D721Med (cell line): ENCODE results near the gene LRRC14B.
"Not testable (repeated sequence)": the region's sequence is repeated elsewhere in the genome, so short reads cannot be mapped to it uniquely, and the experiment has no call there.

Source experiments
- DNase-seq: peaks from one replicate; pipeline ENCODE4 v3.0.0; 2011; ENCODE audit warnings: low spot score; ENCODE audit not compliant: insufficient read length
- FAIRE-seq: peaks from 2 replicates; lab custom pipeline; 2011; peaks lifted over from hg19 to GRCh38; lab: Jason Lieb, UNC
- TF ChIP-seq, protein P1 (sequence below): IDR thresholded peaks from 2 replicates; pipeline ENCODE4 v1.5.1; 2012; ENCODE audit warnings: mild to moderate bottlenecking, control low read depth; ENCODE audit not compliant: insufficient read depth; ENCODE audit errors: missing control alignments

LRRC14B gene

DNA sequence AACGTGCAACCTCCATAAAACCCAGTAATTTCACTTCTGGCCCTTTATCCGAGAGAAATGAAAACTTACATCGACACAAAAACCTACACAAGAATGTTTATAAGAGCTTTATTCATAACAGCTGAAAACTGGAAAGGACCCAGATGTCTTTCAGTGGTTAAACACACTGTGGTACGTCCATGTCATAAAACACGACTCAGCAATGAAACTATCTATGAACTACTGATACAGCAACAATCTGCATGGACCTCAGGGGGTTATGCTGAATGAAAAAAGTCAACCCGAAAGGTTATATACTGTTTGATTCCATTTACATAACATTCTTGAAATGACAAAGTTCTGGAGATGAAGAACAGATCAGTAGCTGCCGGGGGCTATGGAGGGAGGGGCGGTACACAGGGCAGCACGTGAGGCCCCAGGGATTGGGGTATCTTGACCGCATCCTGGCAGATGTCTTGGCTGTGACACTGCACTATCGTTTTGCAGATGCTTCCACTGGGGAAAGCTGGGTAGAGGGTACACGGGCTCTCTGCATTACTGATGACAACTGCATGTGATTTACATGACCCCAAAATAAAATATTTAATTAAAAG is 22.6 kb downstream of the LRRC14B start:
- DNase-seq: no peak
- TF ChIP-seq, protein P1, sequence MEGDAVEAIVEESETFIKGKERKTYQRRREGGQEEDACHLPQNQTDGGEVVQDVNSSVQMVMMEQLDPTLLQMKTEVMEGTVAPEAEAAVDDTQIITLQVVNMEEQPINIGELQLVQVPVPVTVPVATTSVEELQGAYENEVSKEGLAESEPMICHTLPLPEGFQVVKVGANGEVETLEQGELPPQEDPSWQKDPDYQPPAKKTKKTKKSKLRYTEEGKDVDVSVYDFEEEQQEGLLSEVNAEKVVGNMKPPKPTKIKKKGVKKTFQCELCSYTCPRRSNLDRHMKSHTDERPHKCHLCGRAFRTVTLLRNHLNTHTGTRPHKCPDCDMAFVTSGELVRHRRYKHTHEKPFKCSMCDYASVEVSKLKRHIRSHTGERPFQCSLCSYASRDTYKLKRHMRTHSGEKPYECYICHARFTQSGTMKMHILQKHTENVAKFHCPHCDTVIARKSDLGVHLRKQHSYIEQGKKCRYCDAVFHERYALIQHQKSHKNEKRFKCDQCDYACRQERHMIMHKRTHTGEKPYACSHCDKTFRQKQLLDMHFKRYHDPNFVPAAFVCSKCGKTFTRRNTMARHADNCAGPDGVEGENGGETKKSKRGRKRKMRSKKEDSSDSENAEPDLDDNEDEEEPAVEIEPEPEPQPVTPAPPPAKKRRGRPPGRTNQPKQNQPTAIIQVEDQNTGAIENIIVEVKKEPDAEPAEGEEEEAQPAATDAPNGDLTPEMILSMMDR: no peak
- FAIRE-seq: no peak

DNA sequence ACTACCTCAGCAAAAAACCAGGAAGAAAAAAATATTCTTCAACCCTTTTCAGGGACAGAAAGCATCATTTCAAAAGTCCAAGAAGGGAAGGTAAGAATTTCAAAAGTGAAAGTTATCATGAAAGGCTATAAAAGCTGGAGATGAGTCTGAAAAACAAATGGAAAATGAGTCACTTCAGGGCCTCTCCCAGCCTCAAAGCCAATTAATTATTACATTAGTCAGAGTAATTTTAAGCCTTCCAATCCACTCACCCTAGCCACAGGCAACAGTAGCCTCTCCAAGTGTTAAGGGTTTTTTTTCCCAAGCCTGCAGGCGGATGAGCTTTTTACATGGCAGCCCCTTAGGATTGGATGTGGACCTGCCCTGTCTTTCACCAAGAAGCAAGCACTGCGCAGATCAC is 24.0 kb downstream of the LRRC14B start:
- FAIRE-seq, DNase-seq: not testable (repeated sequence)

DNA sequence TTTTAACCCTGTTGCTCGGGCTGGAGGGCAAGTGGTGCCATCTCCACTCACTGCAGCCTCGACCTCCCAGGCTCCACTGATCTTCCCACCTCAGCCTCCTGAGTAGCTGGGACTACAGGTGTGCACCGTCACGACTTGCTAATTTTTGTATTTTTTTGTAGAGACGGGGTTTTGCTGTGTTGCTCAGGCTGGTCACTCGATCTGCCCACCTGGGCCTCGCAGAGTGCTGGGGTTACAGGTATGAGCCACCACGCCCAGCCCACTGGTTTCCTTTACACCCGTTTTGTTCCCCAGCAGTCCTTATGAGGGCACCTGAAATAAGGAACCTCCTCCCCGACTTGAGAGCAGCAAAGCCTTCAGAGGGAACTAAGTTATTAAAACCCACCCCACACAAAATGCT is 24.8 kb downstream of the LRRC14B start:
- FAIRE-seq, DNase-seq: not testable (repeated sequence)

DNA sequence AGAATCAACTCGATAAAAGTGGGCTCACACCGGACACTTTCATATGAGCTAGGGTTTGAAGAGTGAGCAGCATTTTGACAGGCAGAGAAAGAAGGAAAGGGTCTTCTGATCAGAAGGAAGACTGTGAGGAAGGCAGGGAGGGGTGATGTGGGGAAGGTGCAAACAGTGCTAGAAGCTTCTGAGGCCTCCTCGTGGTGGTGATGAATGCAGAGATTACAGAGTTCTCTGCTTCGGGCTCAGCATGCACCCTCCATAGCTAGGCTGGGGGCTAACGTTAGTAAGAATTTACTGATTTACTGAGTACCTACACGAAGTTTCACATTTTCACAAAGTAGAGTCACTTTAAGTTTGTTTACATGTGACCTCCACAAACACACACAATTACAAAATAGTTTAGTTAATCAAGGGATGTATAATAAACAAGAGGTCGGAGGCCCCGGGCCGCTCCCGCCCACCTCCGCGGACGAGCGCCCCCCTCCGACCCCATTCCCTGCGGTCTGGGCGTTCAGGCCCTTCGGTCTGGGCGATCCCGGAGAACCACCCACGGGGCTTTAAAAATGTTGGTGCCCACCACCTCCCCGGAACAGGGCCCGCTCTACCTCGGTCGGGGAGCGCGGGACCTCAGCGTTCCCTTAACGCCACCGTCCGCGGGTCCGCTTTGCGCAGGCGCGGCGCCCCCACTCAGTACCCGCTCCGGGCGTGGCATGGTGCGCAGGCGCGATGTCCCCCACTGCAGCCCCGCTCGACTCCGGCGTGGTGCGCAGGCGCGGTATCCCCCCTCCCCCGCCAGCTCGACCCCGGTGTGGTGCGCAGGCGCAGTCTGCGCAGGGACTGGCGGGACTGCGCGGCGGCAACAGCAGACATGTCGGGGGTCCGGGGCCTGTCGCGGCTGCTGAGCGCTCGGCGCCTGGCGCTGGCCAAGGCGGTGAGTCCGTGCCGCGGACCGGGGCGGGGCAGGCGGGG is 26.5 kb downstream of the LRRC14B start, which contains the start of the genes CCDC127 and SDHA:
TSS of gene CCDC127 (minus strand) at position 660 of the 963 bp plus-strand sequence. CDS start 1,304 bp downstream, outside the sequence.
TSS of gene SDHA (plus strand) at position 827 of the 963 bp plus-strand sequence. CDS start at position 863, 36 bp downstream.
- DNase-seq: peak; percentile 85
- TF ChIP-seq, protein P1: peak; percentile 34
- FAIRE-seq: not testable (repeated sequence)

DNA sequence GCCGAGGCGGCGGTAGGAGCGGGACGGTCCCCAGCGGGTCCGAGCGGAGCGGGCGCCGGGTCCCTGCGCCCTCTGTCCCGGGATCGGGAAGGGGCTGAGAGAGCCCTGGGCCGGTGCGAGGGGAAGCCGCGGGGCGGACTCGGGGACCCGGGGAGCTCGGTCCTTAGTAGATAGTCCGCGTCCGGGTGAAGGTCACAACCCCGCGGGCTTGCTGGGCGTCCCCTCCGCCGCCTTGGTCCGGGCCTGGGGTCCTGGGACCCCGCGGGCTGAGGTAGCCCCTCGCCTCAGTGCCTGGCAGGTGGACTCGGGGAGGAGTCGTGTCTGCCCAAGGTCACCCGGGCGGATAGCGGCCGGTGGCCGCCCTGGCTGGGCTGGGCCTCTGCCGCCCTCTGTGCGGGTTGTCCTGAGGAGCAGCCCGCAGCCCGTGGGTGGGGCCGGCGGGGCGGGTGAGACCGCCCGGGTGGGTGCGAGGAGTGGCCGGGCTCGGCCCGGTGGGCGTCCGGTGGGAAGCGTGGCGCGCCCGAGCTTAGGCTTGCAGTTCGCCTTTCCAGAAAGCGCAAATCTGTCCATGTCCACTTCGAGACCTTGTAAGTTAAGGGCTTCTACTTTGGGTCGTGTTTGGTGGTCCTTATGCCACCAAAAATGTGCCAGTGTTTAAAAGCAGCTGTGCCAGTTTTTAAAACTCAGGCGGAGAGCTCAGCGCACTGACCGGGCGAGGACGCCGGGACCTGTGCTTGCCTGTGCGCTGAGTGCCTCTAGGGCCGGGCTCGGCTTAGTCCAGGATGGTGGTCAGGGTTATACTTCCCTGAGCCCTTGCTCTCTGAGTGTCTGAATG is 27.4 kb downstream of the LRRC14B start:
- TF ChIP-seq, protein P1: no peak
- FAIRE-seq: no peak
- DNase-seq: no peak

DNA sequence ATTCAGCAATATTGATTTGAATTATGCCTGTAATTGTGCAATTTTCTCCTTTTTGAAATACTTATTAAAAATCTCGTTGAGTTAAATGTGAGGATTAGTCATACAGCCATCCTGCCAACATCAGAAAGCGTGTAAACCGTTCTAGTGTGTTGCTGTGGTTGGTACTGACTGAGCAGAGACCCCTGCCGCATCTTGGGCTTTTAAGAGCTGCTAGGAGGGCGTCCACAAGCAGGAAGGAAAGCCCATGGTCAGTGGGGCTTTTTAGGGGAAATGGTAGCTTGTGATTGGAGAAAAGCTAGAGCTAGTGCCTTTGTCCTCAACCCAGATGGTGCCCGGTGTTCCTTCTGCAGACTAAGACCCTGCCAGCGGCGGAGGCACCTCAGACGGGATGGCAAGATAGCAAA is 28.2 kb downstream of the LRRC14B start:
- TF ChIP-seq, protein P1: no peak
- FAIRE-seq (no peak), DNase-seq (no peak)

DNA sequence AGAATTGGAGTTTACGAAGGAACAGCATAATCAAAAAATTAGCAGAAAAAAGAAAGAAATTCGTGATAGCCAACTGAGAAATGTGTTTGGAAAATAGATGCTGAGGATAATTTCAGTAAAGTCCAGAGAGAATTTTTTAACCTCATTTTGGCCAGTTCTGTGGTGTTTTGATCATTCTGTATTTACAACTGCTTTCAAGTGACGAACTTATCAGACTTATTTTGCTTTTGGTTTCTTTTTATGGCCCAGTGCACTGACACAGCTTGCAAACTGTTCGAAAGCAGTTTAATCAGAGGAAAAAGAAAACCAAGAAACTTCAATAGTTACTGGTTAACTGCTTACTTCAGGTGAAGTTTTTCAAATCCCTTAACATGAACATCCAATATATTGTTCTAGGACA is 28.7 kb downstream of the LRRC14B start:
- FAIRE-seq: no peak
- DNase-seq: no peak
- TF ChIP-seq, protein P1: no peak

DNA sequence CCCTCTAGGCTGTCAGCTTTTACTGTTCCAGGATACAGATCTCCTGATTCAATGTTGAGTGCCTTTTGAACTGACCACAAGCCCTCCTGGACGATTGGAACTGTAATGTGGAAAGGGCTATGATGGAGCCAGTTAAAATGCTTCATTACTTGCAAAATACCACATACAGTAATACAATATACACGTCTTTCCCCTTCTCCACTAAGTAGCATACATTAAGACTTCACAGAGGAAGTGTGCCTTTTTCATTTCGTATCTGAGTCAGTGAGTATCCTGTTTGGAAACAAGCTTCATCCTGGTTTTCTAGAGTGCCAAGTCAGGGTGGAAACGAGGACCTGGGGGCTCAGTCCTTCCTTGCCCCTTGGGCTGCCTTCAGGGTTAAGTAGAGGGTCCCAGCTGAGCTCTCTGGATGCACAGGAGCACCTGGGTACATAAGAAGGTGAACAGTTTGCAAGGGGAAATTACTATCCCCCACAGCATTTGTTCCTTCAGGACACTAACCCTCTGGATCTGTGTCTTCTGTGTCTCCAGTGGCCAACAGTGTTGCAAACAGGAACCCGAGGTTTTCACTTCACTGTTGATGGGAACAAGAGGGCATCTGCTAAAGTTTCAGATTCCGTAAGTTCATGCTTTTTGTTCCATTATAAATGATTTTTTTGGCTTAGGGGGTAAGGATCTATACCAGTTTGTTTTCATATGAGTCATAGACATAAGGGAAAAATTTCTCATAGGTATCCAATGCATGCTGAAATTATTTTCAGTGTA is 31.8 kb downstream of the LRRC14B start:
- not testable (repeated sequence) for FAIRE-seq, DNase-seq
